Measurements from ENCODE around the gene FECH.
"Not testable (repeated sequence)": the region's sequence is repeated elsewhere in the genome, so short reads cannot be mapped to it uniquely, and the experiment has no call there.

GRCh38 chr18:57592716-57593115, 6.2 kb upstream of the FECH start:
- TF ChIP-seq, protein P1, sequence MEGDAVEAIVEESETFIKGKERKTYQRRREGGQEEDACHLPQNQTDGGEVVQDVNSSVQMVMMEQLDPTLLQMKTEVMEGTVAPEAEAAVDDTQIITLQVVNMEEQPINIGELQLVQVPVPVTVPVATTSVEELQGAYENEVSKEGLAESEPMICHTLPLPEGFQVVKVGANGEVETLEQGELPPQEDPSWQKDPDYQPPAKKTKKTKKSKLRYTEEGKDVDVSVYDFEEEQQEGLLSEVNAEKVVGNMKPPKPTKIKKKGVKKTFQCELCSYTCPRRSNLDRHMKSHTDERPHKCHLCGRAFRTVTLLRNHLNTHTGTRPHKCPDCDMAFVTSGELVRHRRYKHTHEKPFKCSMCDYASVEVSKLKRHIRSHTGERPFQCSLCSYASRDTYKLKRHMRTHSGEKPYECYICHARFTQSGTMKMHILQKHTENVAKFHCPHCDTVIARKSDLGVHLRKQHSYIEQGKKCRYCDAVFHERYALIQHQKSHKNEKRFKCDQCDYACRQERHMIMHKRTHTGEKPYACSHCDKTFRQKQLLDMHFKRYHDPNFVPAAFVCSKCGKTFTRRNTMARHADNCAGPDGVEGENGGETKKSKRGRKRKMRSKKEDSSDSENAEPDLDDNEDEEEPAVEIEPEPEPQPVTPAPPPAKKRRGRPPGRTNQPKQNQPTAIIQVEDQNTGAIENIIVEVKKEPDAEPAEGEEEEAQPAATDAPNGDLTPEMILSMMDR (conservative IDR thresholded peaks at IDR 0.05; ENCODE audit: low read length), result not testable (repeated sequence)
- TF ChIP-seq EZH2phosphoT487 (IDR thresholded peaks at IDR 0.05; ENCODE audit: borderline replicate concordance, low read depth, low read length), result not testable (repeated sequence)
